ENCODE data around the gene TMEM80.

DNA sequence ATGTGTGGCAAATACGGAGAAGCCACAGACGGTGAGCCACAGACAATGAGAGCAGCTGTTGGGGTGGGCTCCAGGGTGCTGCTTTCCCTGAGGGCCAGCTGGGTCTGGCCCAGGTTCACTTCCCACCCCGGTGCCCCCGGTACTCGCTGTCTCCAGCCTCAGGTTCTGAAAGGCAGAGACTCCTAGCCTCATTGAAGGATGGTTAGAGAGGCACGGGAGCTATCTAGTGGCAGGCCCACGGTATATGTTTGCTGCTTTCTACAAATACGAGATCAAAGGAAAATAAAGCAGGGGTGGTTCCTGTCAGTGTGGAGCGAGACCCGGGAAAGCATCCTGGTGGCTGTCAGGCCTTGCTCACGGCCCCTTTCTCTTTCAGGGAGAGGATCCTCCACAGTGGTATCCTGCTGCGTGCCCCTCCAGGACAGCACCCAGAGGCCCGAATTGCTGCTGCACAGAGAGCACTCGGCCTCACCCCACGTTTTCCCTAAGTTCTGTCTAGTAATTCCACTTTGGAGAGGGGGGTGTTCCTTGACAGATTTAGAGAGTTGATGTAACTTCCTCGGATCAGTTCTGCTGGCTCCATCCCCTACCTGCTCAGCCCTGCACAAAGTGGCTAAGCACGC is 3.0 kb downstream of the TMEM80 start:
- TF ChIP-seq, protein P1, sequence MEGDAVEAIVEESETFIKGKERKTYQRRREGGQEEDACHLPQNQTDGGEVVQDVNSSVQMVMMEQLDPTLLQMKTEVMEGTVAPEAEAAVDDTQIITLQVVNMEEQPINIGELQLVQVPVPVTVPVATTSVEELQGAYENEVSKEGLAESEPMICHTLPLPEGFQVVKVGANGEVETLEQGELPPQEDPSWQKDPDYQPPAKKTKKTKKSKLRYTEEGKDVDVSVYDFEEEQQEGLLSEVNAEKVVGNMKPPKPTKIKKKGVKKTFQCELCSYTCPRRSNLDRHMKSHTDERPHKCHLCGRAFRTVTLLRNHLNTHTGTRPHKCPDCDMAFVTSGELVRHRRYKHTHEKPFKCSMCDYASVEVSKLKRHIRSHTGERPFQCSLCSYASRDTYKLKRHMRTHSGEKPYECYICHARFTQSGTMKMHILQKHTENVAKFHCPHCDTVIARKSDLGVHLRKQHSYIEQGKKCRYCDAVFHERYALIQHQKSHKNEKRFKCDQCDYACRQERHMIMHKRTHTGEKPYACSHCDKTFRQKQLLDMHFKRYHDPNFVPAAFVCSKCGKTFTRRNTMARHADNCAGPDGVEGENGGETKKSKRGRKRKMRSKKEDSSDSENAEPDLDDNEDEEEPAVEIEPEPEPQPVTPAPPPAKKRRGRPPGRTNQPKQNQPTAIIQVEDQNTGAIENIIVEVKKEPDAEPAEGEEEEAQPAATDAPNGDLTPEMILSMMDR (IDR thresholded peaks at IDR 0.05), result no peak
- no peak for TF ChIP-seq ZFX (IDR thresholded peaks at IDR 0.05; ENCODE audit: borderline replicate concordance)

Data from 22Rv1 (cell line).